Measurements from ENCODE around the gene RBM4. TPM values are rescaled to one million over a fixed set of nuclear protein-coding genes. Genes with fewer than 3 reads are reported as not detected.

The RBM4 gene
- total and polyA plus RNA-seq, 12 donors, result 70.0 to 243 (median 138) TPM

DNA sequence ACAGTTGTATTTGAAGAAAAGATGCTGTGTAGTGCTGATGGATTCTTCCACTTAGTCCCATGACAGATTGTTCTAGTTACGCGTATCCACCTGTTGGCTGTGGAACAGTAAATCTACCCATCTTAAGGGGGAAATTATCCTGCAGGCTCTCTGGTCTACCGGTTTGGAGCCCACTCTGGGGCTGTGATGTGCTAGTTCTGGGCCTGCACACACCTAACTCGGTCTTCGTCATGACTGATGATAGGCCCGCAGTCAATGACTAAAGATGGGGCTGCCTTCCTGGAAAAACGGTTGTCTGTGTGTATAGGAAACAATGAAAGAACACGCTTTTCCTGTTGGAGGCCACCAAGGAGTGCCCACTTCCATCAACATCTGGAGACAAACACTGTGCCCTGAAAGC lies 45.4 kb downstream of the RBM4 start:
- no peak overlapping the region for H3K4me3 ChIP-seq
- WGBS, 4 donors, result 87 to 93% (median 89%) methylated on average over 8 of the region's 8 CpGs
- no peaks in the 10 kb centered on the region for H3K27me3 ChIP-seq
- no peak overlapping the region for H3K27ac ChIP-seq
- TF ChIP-seq POLR2A (IDR thresholded peaks at IDR 0.05), result no peak
- TF ChIP-seq, protein P1, sequence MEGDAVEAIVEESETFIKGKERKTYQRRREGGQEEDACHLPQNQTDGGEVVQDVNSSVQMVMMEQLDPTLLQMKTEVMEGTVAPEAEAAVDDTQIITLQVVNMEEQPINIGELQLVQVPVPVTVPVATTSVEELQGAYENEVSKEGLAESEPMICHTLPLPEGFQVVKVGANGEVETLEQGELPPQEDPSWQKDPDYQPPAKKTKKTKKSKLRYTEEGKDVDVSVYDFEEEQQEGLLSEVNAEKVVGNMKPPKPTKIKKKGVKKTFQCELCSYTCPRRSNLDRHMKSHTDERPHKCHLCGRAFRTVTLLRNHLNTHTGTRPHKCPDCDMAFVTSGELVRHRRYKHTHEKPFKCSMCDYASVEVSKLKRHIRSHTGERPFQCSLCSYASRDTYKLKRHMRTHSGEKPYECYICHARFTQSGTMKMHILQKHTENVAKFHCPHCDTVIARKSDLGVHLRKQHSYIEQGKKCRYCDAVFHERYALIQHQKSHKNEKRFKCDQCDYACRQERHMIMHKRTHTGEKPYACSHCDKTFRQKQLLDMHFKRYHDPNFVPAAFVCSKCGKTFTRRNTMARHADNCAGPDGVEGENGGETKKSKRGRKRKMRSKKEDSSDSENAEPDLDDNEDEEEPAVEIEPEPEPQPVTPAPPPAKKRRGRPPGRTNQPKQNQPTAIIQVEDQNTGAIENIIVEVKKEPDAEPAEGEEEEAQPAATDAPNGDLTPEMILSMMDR (IDR thresholded peaks at IDR 0.05), result no peak
- peaks cover 0 to under 1% of the 10 kb centered on the region in 2 donors for H3K4me1 ChIP-seq (replicated peaks in 1 of 2)
- intact Hi-C loops (cut with DNase I), result no loop called here
- H3K36me3 ChIP-seq (replicated peaks in 1 of 2), result peaks cover 0 to 7% of the 10 kb centered on the region in 2 donors
- peak in 1 of 7 donors; percentile 13 for DNase-seq
- H3K9me3 ChIP-seq (replicated peaks in 1 of 3), result no peaks in the 10 kb centered on the region

- DNase-seq, result peak in 1 of 7 donors; percentile 6
- peaks cover 0 to 7% of the 10 kb centered on the region in 2 donors for H3K36me3 ChIP-seq (replicated peaks in 1 of 2)
- H3K4me3 ChIP-seq, result no peak overlapping the region
- 96 to 100% (median 99%) methylated on average over 2 of the region's 2 CpGs for WGBS, 4 donors
- no peaks in the 10 kb centered on the region for H3K9me3 ChIP-seq (replicated peaks in 1 of 3)
- no peak overlapping the region for H3K27ac ChIP-seq
- no peak for TF ChIP-seq POLR2A (IDR thresholded peaks at IDR 0.05)
- TF ChIP-seq, protein P1 (IDR thresholded peaks at IDR 0.05), result no peak
- H3K27me3 ChIP-seq, result no peaks in the 10 kb centered on the region
- intact Hi-C loops (cut with DNase I), result no loop called here
- no peaks in the 10 kb centered on the region for H3K4me1 ChIP-seq (replicated peaks in 1 of 2)
Measured at GRCh38 chr11:66684635-66685034, 46.1 kb downstream of the RBM4 start.

- H3K27ac ChIP-seq, result no peak overlapping the region
- peak in 1 of 7 donors; percentile 19 for DNase-seq
- H3K27me3 ChIP-seq, result no peaks in the 10 kb centered on the region
- no peak overlapping the region for H3K4me3 ChIP-seq
- TF ChIP-seq POLR2A (IDR thresholded peaks at IDR 0.05), result no peak
- TF ChIP-seq, protein P1 (IDR thresholded peaks at IDR 0.05), result no peak
- WGBS, 4 donors, result 77 to 82% (median 81%) methylated on average over 23 to 27 of the region's 27 CpGs
- H3K4me1 ChIP-seq (replicated peaks in 1 of 2), result no peaks in the 10 kb centered on the region
- no peaks in the 10 kb centered on the region for H3K9me3 ChIP-seq (replicated peaks in 1 of 3)
- peaks cover 0 to 7% of the 10 kb centered on the region in 2 donors for H3K36me3 ChIP-seq (replicated peaks in 1 of 2)
- intact Hi-C loops (cut with DNase I), result no loop called here
Measured at GRCh38 chr11:66685276-66686099, 47.0 kb downstream of the RBM4 start.

DNA sequence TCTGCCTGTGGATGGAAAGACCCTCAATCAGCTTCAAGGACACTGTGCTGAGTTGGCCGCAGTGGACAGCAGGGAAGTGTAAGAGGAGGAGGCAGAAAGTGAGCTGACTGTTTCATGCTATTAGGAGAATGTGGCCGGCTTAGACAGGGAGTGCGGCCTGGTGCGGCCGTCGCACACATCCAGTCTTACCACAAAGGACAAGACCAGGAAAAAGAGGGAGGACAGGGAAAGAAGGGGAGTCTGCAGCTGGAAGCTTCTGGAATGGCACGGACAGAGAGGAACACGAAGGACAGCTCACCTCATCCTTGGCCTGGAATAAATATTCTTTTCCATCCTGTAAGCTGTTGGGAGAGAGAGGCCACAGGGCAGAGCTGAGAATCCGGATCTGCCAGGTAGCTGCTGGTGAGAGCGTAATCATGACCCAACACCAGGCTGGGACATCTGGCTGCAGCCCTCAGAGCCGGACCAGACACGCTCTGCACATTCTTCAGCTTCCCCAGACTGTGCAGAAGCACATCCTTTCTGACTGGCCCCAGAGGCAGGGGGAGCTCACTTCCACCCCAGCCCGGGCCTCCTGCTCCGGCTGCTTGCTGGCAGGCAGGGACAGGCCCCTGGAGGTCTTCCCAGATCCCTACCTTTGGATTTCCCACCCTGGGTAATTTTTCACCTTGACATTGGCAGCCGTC lies 47.7 kb downstream of the RBM4 start:
- Histone ChIP-seq H3K27ac (no peak overlapping the region), H3K4me3 (no peak overlapping the region), H3K27me3 (no peaks in the 10 kb centered on the region), H3K36me3 (replicated peaks in 1 of 2) (peaks cover 0 to 7% of the 10 kb centered on the region in 2 donors), H3K4me1 (replicated peaks in 1 of 2) (no peaks in the 10 kb centered on the region), H3K9me3 (replicated peaks in 1 of 3) (no peaks in the 10 kb centered on the region)
- intact Hi-C loops (cut with DNase I), result no loop called here
- no peak for TF ChIP-seq POLR2A (IDR thresholded peaks at IDR 0.05)
- TF ChIP-seq, protein P1 (IDR thresholded peaks at IDR 0.05), result no peak
- 86 to 93% (median 87%) methylated on average over 11 to 15 of the region's 15 CpGs for WGBS, 4 donors
- DNase-seq, result peak in 1 of 7 donors; percentile 15

Measured in adrenal gland (tissue), 12 donors.